GM20000 (cell line): ENCODE results near the gene SUGCT.
"Not testable (repeated sequence)": the region's sequence is repeated elsewhere in the genome, so short reads cannot be mapped to it uniquely, and the experiment has no call there.

Experiments
- DNase-seq: peaks from one replicate; pipeline ENCODE4 v3.0.0; 2012; ENCODE audit warnings: low spot score
- CTCF ChIP-seq: IDR thresholded peaks from 2 replicates; pipeline ENCODE4 v1.5.1; 2012; ENCODE audit warnings: mild to moderate bottlenecking, control low read depth; ENCODE audit errors: extremely low read depth, missing control alignments

Gene SUGCT

GRCh38 chr7:40147371-40148246 is 12.8 kb downstream of the SUGCT start:
- no peak for TF ChIP-seq CTCF
- DNase-seq, result no peak

GRCh38 chr7:40148247-40148580 is 13.4 kb downstream of the SUGCT start:
- not testable (repeated sequence) for DNase-seq

GRCh38 chr7:40148671-40149070 is 13.9 kb downstream of the SUGCT start:
- TF ChIP-seq CTCF, result no peak
- no peak for DNase-seq

- no peak for DNase-seq
- no peak for TF ChIP-seq CTCF
These were observed 16.7 kb downstream of the SUGCT start for GRCh38 chr7:40151504-40151903.

- no peak for TF ChIP-seq CTCF
- no peak for DNase-seq
These were observed 22.2 kb downstream of the SUGCT start for GRCh38 chr7:40156988-40157387.

GRCh38 chr7:40162516-40162915 is 27.7 kb downstream of the SUGCT start:
- TF ChIP-seq CTCF, result no peak
- no peak for DNase-seq

- DNase-seq, result no peak
- no peak for TF ChIP-seq CTCF
These were observed 30.4 kb downstream of the SUGCT start for GRCh38 chr7:40165216-40165615.

GRCh38 chr7:40167291-40167690 is 32.5 kb downstream of the SUGCT start:
- no peak for DNase-seq
- no peak for TF ChIP-seq CTCF

GRCh38 chr7:40168266-40168665 is 33.5 kb downstream of the SUGCT start:
- not testable (repeated sequence) for DNase-seq

GRCh38 chr7:40173121-40173520 is 38.3 kb downstream of the SUGCT start:
- not testable (repeated sequence) for DNase-seq

- DNase-seq, result not testable (repeated sequence)
These were observed 40.5 kb downstream of the SUGCT start for GRCh38 chr7:40175256-40175655.
